ENCODE data around the gene WDR87.
A peak's percentile ranks its signal among the peaks of the same experiment; 100 is the strongest.
"Not testable (repeated sequence)": the region's sequence is repeated elsewhere in the genome, so short reads cannot be mapped to it uniquely, and the experiment has no call there.

Gene WDR87

DNA sequence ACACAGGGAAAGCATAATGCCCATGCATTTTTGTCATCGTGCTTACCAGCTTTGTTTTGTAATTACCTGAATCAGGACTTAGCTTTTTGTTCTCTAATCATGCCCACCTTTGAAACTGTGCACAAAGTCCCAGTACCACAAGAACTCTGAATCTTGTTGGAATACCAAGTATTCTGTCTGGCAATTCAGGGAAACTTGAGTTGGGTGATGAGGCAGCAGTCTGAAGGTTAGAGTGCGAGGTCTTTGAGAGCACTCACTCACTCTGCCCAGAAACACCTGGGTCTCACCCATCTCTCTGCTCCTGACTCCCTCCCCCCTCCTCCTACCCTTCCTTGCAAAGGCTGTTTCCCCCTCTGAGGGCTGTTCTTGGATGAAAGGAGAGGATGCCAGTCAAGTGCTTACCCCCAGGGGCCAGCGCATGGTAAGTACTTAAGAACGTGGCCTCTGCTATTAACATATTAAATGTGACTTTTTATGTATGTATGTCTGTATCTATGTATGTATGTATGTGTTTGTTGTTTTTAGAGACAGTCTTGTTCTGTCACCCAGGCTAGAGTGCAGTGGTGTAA lies 23.0 kb upstream of the WDR87 start:
- no peak for DNase-seq

DNA sequence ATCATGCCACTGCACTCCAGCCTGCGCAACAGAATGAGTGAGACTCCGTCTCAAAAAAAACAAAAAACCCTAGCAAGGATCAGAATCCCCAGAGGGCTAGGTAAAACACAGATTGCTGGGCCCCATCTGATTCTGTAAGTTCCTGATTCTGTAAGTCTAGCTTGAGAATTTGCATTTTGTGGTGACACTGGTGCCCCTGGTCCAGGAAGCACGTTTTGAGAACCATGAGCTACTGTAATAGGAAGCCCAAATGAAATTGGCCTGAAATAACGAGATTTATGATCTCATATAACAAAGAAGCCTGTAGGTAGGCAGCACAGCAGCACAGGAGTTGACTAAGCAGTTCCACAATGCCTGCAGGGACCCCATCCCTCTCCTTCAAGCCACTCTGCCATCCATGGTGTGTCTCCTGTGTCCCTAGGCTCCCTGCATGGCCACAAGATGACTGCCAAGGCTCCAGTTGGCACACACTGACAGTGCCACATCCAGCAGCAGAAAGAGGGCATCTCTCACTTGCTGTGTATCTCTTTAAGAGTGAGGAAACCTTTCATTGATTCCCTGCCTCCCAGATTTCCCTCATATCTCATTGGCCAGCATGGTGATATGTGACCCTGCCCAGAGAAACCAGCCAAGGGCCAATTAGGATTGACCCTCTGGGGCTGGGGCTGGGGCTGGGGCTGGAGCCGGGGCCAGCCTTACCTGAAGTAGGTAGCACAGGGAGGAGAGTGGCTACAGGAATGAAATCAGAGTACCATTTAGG lies 22.3 kb upstream of the WDR87 start:
- DNase-seq: no peak

DNA sequence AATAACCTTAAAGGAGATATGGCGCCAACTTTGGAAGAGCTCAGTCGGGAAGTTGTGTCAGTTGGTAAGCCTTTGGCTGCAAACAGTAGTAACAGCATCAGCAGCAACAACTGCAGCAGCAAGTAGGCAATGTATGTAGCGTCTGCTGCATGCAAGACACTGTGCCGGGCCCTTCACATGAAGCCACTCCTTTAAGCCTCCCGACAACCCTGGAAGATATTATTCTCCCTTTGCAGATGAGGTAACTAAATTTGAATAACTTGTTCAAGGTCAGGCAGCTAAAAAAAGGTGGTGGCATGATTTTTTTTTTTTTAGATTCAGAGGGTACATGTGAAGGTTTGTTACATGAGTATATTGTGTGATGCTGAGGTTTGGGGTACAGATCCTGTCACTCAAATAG lies 20.3 kb upstream of the WDR87 start:
- DNase-seq: no peak

DNA sequence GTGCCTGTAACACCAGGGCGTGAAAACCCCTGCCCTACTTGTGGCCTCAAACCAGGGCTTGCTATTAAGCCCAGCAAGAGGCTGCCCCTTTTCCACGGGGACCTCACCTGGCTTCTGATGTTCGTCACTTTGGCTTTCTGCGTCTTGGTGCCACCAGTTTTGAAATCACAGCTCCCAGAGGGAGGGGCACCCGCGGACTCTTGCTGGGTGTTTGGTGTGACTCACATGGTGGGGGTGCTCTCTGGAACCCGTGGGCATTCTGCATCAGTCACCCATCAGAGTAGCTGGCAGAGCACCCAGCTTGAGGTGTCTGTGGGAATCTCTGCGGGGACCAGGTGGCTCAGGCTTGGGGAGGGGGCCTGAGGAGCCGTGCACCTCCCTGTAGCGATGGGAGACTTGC lies 19.9 kb upstream of the WDR87 start:
- DNase-seq: no peak

DNA sequence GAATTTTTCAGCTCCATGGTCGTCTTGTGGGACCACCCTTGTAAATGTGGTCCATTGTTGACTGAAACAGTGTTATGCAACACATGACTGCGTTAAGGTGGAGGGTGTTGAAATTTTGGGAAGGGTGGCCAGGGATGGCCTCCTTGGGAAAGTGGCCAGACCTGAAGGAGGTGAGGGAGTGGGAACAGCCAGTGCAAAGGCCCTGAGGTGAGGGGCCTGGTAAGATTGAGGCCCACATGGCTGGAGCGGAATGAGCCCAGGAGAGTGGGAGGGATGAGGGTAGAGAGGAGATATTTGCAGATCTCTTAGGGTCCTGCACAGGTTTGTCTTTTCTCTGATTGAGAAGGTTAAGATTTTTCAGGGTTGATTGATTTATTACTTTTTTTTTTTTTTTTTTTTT lies 18.8 kb upstream of the WDR87 start:
- no peak for DNase-seq

DNA sequence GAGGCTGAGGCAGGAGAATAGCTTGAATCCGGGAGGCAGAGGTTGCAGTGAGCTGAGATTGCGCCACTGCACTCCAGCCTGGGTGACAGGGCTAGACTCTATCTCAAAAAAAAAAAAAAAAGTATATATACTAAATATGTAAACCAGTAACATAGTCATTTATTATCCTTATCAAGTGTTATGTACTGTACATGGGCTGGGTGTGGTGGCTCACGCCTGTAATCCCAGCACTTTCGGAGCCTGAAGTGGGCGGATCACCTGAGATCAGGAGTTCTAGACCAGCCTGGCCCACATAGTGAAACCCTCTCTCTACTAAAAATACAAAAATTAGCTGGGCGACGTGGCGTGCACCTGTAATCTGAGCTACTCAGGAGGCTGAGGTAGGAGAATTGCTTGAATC lies 18.2 kb upstream of the WDR87 start:
- not testable (repeated sequence) for DNase-seq

DNA sequence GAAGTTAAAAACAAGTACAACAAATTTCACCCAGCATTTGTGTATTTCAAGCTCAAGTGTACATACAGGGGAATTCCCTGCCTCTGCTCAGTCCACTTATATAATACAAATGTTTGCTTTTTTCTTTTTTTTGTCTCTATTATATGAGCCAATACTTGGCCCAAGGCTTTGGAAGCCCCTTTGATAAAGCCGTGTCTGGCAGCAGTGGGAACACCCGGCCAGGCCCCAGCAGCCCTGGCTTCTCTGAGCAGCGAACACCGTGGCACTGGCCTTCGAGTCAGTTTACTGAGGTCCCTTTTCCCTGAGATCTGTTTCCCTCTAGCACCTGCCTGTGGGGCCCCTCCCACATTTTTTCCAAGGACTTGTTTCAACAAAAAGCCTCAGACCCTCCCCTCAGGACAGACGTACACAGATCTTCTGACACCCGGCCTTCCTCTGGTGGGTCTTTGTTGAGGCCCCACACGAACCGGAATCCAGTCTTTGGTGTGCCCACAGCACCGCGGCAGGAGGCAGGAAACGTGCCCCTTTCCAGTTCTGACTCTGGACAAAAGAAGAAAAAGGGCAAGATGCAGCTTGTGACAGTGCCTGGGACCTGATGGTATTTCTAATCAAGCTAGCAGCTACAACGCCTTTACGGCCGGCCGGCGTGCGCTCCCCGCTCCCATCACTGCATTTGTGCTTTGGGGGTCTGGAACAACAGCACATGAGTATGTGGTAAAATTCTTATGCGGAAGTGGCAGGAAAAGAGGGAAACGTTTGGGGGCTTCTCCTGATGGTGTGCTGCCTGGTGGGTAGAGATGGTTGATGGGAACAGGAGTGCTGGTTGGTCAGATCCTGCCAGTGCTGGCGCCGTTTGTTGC lies 14.4 kb upstream of the WDR87 start:
- DNase-seq: no peak

DNA sequence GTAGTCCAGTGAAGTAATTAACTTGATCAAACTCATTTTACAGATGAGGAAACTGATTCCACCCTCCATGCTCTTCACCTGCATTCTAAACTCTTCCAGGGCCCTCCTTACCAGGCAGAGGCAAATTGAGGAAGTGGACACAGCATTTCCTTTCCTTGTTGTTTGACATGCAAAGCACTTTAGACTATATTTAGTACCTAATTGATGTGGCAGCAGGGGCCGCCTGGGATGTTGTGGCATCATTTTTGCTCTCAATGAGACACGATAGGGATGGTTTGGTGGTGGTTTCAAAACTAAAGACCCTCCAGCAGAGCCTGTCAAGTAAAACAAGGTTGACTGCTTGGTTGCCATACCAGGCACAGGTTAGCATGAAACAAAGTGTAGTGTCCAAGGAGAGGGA lies 8.5 kb upstream of the WDR87 start:
- DNase-seq: no peak

DNA sequence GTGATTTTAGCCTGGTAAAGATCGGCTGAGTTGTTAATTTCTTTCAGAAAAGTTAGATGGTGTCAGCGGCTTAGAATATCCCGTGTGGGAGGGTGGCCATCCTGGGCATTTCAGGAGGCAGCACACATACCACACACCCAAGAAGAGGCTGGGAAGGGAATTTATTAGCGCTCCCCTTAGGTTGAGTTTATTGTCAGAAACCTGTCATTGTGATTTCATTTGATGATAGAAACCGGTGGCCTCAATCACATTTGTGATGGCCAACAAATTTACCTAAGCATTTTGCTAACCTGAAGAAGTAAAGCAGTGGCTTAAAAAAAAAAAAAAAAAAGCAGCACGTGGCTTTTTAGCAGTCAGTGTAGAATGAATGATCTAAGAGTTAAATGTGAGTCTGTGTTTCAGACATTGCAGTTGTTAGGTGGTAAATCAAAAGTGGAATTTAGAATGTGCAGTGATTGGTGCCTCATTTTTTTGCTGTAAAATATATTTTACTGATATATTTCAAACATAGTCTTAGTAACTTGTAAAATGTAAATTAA lies 3.3 kb upstream of the WDR87 start:
- no peak for DNase-seq

DNA sequence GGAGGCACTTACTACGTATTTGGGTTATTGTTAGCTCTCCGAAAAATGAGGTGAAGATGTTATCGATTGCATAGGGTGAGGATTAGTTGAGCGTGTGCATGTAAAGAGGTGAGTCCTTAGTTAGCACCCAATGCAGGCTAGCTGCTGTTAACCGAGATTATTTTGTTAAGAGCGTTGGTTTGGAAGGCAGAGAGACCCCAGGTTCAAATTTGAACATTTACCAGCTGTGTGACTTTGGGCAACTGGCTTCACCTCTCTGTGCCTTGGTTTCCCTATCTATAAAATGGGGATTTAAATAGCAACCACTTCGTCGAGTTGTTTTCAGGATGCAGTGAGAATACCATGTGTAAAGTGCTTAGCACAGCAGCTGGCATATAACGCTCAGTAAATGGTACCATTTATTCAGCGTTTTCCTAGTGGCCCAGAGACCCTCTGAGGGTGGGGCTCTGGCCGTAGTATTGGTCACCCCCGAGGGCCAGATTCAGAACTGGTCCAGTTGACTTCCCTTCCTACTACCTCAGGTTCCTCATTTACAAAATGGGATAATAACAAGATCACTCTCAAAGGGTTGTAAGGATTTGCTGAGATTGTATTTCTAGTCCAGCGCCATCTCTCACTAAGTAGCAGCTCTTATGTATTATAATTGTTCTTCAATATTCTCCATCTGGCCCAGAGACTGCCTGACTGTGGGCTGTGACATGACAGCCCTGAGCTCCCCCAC lies 1.5 kb upstream of the WDR87 start:
- DNase-seq: no peak

DNA sequence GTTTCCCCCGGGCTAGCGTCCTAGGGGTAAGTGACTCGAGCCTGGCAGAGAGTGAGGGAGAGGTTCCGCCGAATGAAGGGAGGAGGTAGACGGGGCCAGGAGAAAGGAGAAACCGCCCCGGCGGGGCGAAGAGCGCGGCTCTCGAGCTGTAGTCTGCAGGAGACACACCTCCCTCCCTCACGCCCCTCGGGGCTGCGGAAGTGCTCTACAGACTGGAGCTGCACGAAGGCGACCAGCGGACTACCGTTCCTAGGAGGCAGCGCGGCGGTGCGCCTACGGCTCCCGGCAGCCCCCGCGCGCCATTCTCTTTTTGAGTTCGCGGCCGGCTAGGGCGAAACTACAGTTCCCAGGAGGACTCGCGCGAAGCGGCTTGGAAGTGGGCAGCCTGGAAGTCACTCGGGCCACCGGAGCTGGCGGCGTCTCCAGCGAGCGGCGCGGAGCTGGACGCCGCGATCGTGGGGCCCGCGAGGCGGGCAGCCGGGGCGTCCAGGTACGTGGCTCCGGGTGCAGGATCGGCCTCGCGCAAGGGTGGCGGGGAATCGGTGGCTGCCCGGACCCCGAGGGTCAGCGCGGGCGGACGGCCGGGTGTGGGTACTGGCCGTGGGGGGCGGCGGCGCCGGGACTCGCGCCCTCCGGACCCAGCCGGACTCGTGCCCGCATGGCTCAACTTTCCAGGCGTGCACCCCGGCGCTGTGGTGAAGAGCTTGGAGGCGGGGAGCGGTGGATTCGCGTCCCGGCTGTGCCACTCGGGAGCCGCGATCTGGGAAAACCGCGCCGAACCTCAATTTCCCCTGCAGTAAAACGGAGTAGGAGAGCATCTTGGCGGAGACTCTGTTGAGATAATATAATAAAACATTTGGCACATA lies 708 bp upstream of the WDR87 start, which contains the start of gene SIPA1L3:
TSS of gene SIPA1L3 (plus strand) at position 340 of the 866 bp plus-strand sequence. CDS start 174,358 bp downstream, outside the sequence.
- peak; percentile 99 for DNase-seq

DNA sequence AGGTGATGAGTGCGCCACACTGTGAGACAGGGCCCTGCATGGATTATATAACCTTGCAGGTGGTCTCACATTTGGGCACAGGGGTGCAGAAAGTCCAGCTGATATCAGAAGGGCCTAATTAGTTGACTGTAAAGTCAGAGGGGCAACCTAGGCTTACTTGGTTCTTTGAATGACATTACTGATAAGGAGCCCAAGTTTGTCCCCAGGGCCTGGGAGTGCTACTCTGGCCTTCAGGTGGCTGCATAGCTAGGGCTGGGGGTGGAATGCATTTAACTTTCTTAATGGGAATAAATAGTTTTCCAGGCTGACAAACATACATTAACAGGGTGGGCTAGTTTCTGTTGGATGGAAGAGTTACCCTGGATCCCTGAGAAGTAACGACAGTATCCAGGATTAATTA lies 3.3 kb downstream of the WDR87 start:
- DNase-seq: no peak

DNA sequence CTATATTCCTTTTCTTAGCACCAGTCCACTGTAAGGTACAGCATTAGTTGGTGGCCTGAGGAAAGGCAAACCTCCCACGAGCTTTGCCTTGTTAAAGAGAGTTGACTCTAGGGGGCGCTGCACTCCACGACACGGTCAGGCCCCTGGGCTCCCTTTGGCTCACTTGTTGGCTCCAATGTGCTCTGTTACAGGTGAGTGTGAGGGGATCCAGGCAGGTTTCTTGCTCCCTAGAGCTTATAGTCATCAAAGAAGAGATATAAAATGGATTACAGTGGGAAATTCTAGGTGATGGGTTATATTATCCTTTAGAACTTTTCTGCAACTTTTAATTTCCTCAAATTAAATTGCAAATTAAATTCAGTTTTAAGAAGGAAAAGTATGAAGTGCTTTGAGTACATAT lies 3.7 kb downstream of the WDR87 start:
- DNase-seq: peak; percentile 90

DNA sequence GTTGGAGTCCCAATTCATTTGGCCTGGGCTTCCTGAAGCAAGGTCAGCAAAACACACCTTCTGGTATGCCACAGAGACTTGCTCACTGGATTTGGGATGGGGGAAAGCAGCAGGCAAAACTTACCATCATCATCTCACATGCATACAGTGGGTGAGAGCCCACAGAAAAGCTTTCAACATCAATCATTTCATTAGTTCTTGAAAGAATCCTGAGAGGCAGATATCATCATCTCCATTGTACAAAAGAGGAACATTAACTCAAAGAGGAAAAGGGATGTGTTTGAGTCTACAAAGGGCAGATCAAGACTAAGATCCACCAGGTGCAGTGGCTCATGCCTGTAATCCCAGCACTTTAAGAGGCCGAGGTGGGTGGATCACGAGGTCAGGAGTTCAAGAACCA lies 6.4 kb downstream of the WDR87 start:
- no peak for DNase-seq

DNA sequence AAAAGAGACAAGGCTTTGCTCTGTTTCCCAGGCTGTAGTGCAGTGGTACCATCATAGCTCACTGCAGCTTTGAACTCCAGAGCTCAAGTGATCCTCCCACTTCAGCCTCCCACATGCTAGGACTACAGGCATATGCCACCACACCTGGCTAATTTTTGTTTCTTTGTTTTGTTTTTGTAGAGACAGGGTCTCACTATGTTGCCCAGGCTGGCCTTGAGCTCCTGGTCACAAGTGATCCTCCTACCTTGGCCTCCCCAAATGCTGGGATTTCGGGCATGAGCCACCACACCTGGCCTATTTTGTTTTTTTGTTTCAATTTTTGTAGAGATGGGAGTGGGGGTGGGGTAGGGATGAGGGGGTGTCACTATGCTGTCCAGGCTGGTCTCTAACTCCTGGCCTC lies 6.9 kb downstream of the WDR87 start:
- DNase-seq: no peak

DNA sequence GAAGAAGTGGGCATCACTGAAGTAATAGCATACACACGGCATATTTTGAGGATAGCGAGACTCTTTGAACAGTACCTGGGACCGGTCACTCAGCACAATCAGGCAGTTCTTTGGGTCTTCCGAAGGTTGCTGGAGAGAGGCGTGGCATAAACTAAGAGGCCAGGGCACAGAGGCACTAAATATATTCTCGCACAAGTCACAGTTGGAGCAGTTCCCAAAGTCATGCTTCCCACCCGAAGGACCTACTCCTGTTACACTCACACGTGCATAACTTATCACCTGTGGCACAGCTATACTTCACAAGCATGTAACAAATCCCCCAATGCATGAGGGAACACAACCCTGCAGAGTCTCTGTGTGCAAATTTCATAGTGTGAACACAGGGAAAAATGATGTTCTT lies 10.2 kb downstream of the WDR87 start:
- DNase-seq: no peak

DNA sequence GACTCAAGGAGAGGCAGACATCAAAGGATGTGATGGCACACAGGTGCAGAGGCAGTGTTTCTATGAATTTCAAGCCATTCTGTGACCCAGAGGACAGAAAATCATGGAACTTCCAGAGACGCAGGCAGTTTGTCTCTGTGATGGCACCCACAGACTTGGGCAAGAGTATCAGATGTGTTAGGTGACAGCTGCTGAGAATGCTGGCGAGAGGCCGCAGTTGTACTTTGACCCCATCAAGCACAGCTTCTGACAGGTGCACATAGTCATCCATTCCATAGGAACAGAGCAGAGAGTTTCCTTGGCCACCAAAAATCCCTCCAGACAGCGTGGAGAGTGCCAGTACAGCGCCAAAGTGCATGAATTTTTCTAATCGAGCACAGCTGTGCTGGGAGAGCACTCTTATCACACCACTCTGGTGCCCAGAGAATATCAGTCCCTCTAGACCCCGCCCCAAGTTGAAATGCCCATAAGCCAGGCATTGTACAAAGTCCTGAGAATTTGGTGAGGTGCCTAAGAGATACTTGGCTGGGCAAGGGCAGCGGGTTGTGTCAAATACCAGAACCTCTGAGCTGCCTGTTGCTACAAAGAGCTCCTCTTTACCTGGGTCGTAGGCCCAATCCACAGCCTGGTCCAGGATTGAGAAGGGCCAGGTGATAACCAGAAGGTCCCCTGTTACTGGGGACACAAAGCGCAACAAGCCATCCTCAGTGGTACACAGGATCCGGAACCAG lies 12.4 kb downstream of the WDR87 start:
- no peak for DNase-seq

DNA sequence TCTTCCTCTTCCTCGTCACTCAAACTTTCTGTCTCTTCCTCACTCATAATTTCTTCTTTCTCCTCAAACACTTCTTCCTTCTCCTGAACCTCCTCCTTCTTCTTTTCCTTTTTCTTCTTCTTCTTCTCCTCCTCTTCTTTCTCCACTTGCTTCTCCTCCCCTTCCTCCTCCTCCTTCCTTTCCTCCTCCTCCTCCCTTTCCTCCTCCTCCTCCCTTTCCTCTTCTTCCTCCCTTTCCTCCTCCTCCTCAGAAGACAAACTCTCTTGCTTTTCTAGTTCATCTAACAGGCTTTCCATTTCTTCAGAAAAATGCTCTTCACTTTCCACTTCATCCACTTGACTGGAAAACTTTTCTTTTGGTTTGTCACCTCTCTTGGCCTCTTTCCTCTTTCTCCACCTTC lies 19.8 kb downstream of the WDR87 start:
- DNase-seq: no peak

DNA sequence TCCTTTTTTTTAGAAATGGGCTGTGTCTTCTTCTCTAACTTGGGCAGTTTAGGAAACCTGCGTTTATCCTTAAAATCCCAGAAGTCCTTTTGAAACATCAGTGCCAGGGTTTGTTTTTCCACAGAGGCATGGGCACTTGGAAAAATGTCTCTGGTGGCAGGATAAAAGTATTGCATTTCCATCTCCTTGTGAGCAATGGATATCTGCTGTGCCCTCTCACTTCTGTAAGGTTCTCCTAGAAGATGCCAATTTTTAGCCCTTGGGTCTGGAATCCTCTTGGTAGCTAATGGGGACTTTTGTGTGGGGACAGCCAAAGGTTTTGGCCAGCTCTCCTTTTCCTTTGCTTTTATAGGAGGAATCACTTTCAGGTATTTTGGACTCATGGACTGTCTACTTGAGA lies 21.0 kb downstream of the WDR87 start:
- DNase-seq: no peak

DNA sequence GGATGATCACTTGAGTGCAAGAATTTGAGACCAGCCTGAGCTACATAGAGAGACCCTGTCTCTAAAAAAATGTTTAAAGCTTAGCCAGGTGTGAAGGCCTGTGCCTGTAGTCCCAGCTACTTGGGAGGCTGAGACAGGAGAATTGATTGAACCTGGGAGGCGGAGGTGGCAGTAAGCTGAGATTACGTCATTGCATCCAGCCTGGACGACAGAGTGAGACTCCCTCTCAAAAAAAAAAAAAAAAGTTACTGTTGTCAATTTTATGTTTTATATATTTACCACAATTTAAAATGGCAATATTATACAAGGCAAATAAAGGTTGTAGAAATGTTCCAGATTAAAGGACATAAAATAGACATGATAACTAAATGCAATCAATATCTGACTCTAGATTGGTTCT lies 29.2 kb downstream of the WDR87 start:
- DNase-seq: no peak

DNA sequence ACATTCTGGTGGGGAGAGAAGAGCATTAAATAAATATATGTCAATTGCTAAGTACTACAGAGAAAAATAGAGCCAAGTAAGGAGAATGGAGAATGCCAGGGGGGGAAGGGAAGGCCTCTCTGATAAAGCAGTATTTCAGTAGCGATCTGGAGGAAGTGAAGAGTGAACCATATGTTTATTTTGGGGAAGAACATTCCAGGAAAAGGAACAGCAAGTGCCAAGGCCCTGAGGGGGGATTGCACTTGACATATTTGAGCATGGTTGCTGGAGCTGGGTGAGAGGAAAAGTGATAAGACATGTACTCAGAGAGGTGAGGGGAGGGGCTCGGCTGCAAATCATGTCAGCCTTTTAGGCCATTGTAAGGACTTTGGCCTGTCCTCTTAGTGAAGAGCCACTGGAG lies 30.4 kb downstream of the WDR87 start:
- no peak for DNase-seq

Measured in islet precursor cell (in vitro differentiated cells).